SK-N-MC (cell line): ENCODE data around the gene B4GALT7.
A peak's percentile ranks its signal among the peaks of the same experiment; 100 is the strongest.
"Not testable (repeated sequence)": the region's sequence is repeated elsewhere in the genome, so short reads cannot be mapped to it uniquely, and the experiment has no call there.

Experiments
- DNase-seq: peaks from one replicate; pipeline ENCODE4 v3.0.0-alpha.2; 2011; ENCODE audit warnings: low read depth, low spot score
- H3K27ac ChIP-seq: fragments of 200-600 bp; sonication (generic); 2 replicates; pipeline ENCODE4 v1.5.1; 2016; ENCODE audit warnings: mixed run types
- H3K36me3 ChIP-seq: fragments of 200-600 bp; sonication (generic); 2 replicates; pipeline ENCODE4 v1.6.1; 2017; ENCODE audit warnings: antibody characterized with exemption, low read length, mixed read lengths; ENCODE audit not compliant: insufficient read depth
- H3K4me3 ChIP-seq: fragments of 200-600 bp; sonication (generic); 2 replicates; pipeline ENCODE4 v1.5.1; 2016
- H3K9ac ChIP-seq: fragments of 200-600 bp; sonication (generic); 2 replicates; pipeline ENCODE4 v1.8.0; 2017; ENCODE audit warnings: mixed run types, mixed read lengths; ENCODE audit not compliant: insufficient read length
- H3K9me3 ChIP-seq: fragments of 200-600 bp; sonication (generic); 2 replicates; pipeline ENCODE4 v1.6.1; 2017; ENCODE audit warnings: low read depth, mild to moderate bottlenecking, antibody characterized with exemption, low read length, moderate library complexity, mixed read lengths
- EZH2 ChIP-seq: fragments of 200-600 bp; sonication (generic); IDR thresholded peaks from one replicate; pipeline ENCODE4 v1.6.1; 2017; ENCODE audit warnings: antibody characterized with exemption
- FOXP2 ChIP-seq: optimal IDR thresholded peaks from 2 replicates; pipeline ENCODE3; 2011; ENCODE audit warnings: mild to moderate bottlenecking, moderate library complexity; ENCODE audit not compliant: insufficient read depth; ENCODE audit errors: extremely low read length, control extremely low read depth
- POLR2AphosphoS5 ChIP-seq: IDR thresholded peaks from 2 replicates; pipeline ENCODE4 v1.6.1; 2012; ENCODE audit warnings: mild to moderate bottlenecking, low read depth, low read length, borderline replicate concordance

Gene B4GALT7

GRCh38 chr5:177599731-177600507 lies at the start of gene B4GALT7:
Gene B4GALT7 (plus strand): TSS chr5:177600132. CDS start chr5:177600211, 79 bp downstream.
- peaks cover 18% of the 10 kb centered on the region; the same call in 1 of the 2 replicates for H3K36me3 ChIP-seq
- no peak for DNase-seq
- TF ChIP-seq POLR2AphosphoS5, result peak; percentile 78
- no peak for TF ChIP-seq EZH2
- H3K9me3 ChIP-seq, result no peaks in the 10 kb centered on the region
- peak within 1 kb of the TSS; percentile 94 for H3K9ac ChIP-seq
- peak within 1 kb of the TSS; percentile 96 for H3K4me3 ChIP-seq
- no peak within 1 kb of the TSS for H3K27ac ChIP-seq

GRCh38 chr5:177552839-177553455 lies 47.0 kb upstream of the B4GALT7 start:
- H3K27ac ChIP-seq, result no peak overlapping the region
- no peak for DNase-seq
- H3K4me3 ChIP-seq, result peak overlapping the region; percentile 90
- peaks cover 28% of the 10 kb centered on the region for H3K36me3 ChIP-seq
- TF ChIP-seq EZH2 (no peak), FOXP2 (no peak), POLR2AphosphoS5 (no peak)
- H3K9ac ChIP-seq, result peak overlapping the region; percentile 81
- no peaks in the 10 kb centered on the region for H3K9me3 ChIP-seq

- Histone ChIP-seq H3K9ac (peak overlapping the region; percentile 81), H3K4me3 (peak overlapping the region; percentile 90), H3K36me3 (peaks cover 28% of the 10 kb centered on the region), H3K27ac (no peak overlapping the region), H3K9me3 (no peaks in the 10 kb centered on the region)
- TF ChIP-seq POLR2AphosphoS5 (no peak), FOXP2 (no peak), EZH2 (no peak)
- no peak for DNase-seq
These were observed 46.1 kb upstream of the B4GALT7 start for GRCh38 chr5:177553671-177554429.

- peak within 1 kb of the TSS; percentile 90 for H3K4me3 ChIP-seq
- H3K27ac ChIP-seq, result no peak within 1 kb of the TSS
- peaks cover 28% of the 10 kb centered on the region for H3K36me3 ChIP-seq
- peak; percentile 66 for DNase-seq
- peak within 1 kb of the TSS; percentile 81 for H3K9ac ChIP-seq
- TF ChIP-seq POLR2AphosphoS5 (peak; percentile 61), EZH2 (no peak)
- no peaks in the 10 kb centered on the region for H3K9me3 ChIP-seq
These were observed 45.3 kb upstream of the B4GALT7 start, which contains the start of gene FAM193B for GRCh38 chr5:177554474-177555111. Gene FAM193B (minus strand): TSS chr5:177554563. CDS start chr5:177554458, 105 bp downstream.

- peaks cover 25% of the 10 kb centered on the region for H3K36me3 ChIP-seq
- H3K9ac ChIP-seq, result no peak overlapping the region
- DNase-seq, result no peak
- no peak overlapping the region for H3K27ac ChIP-seq
- no peak for TF ChIP-seq POLR2AphosphoS5
- H3K9me3 ChIP-seq, result no peaks in the 10 kb centered on the region
- H3K4me3 ChIP-seq, result peak overlapping the region; percentile 75
These were observed 44.7 kb upstream of the B4GALT7 start for GRCh38 chr5:177555228-177555627.

GRCh38 chr5:177555665-177556064 lies 44.3 kb upstream of the B4GALT7 start:
- Histone ChIP-seq H3K4me3 (no peak overlapping the region), H3K27ac (no peak overlapping the region), H3K9ac (no peak overlapping the region), H3K36me3 (peaks cover 21% of the 10 kb centered on the region), H3K9me3 (no peaks in the 10 kb centered on the region)
- no peak for DNase-seq
- TF ChIP-seq FOXP2 (no peak), EZH2 (no peak), POLR2AphosphoS5 (no peak)

GRCh38 chr5:177557041-177557647 lies 42.8 kb upstream of the B4GALT7 start:
- TF ChIP-seq EZH2 (no peak), POLR2AphosphoS5 (peak; percentile 18; the same call in 1 of the 2 replicates)
- no peak overlapping the region for H3K27ac ChIP-seq
- no peak overlapping the region for H3K4me3 ChIP-seq
- no peak overlapping the region for H3K9ac ChIP-seq
- H3K9me3 ChIP-seq, result no peaks in the 10 kb centered on the region
- DNase-seq, result no peak
- H3K36me3 ChIP-seq, result peaks cover 8% of the 10 kb centered on the region

- Histone ChIP-seq H3K36me3 (peaks cover 2% of the 10 kb centered on the region), H3K27ac (no peak overlapping the region), H3K9me3 (no peaks in the 10 kb centered on the region), H3K9ac (no peak overlapping the region), H3K4me3 (no peak overlapping the region)
- TF ChIP-seq EZH2 (no peak), POLR2AphosphoS5 (no peak), FOXP2 (no peak)
- no peak for DNase-seq
These were observed 42.1 kb upstream of the B4GALT7 start for GRCh38 chr5:177557796-177558195.

- not testable (repeated sequence) for H3K27ac ChIP-seq, H3K36me3 ChIP-seq, H3K4me3 ChIP-seq, H3K9ac ChIP-seq, H3K9me3 ChIP-seq, DNase-seq
These were observed 40.4 kb upstream of the B4GALT7 start for GRCh38 chr5:177559446-177559941.
